ENCODE results near the gene SLC25A47. TPM values are rescaled to one million over a fixed set of nuclear protein-coding genes. Genes with fewer than 3 reads are reported as not detected.

The SLC25A47 gene
- total and polyA plus RNA-seq, 2 donors (not counting 3 experiments of a cell fraction or from before 2014, with no cell fraction given) = not detected

DNA sequence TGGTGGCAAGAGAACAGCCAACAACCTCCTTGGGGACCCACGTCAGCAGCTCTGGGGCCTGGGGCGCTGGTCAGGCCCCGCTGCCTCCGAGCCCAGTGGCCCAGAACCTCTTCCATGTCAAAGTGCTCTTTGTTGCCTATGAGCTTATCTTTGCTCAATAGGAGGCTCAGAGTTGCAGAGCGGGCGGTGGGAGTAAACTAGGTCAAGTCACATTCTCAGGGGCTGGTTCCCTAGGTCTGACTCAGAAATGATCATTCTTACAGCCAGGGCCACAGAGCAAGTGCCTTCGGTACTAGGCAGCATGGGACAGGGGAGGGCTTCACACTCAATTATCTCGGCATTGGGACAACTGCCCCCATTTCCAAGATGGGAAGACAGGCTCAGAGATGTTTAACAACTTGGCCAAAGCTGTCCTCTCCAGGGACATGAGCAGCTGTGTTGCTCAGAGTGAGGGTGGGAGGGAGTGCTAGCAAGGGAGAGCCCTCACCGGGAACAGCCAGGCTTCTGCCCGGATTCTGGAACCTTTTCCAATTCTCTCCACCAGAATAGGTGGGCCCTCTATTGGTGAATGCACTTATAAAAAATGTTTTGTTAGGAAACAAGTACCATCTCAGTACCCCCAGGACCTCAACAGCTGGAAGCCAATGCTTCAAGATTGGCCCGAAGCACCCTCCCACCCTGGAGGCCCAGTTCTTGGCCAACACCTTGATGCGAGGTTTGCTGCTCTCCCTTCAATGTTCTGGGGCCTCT, 28.8 kb upstream of the SLC25A47 start:
- no peaks in the 10 kb centered on the region for H4K20me1 ChIP-seq (replicated peaks; ENCODE audit: control insufficient read depth, extremely low read depth, insufficient read depth, low read length)
- dilution Hi-C loops (cut with MboI; ENCODE audit: extremely low pct_ligation_motif_present, low sequenced_read_pairs) (no loop called here), intact Hi-C loops (cut with micrococcal nuclease) (no loop called here)
- H3K27ac ChIP-seq (ENCODE audit: insufficient read depth, low read depth, low read length) = no peak overlapping the region
- POLR2A ChIA-PET = no interaction called here
- H3K4me3 ChIP-seq (replicated peaks in 1 of 3; ENCODE audit: insufficient read depth in 1 of 3, low read depth in 1 of 3, low read length in 3 of 3) = no peak overlapping the region
- CTCF ChIA-PET = interaction anchor here (1.5 to 5.5 kb wide), 2 partner anchors 9 to 10 kb away, joined by 6 to 28 read pairs; no protein-coding TSS in a partner anchor
- no peaks in the 10 kb centered on the region for H3K4me1 ChIP-seq (ENCODE audit: control insufficient read depth, extremely low read depth, insufficient read depth, low read length)
- H3K9ac ChIP-seq (replicated peaks; ENCODE audit: extremely low read depth, insufficient read depth, low read length) = no peak overlapping the region
- H3K9me3 ChIP-seq (replicated peaks; ENCODE audit: control insufficient read depth, insufficient read depth, low read length) = no peaks in the 10 kb centered on the region
- FAIRE-seq (no peak), DNase-seq (ENCODE audit: low read depth, low spot score) (no peak)
- H3K27me3 ChIP-seq (ENCODE audit: control insufficient read depth in 2 of 2, insufficient read depth in 2 of 2, low read length in 2 of 2) = no peaks in the 10 kb centered on the region
- peaks cover 0 to 52% of the 10 kb centered on the region in 2 experiments for H3K36me3 ChIP-seq (ENCODE audit: control insufficient read depth in 2 of 2, extremely low read depth in 1 of 2, insufficient read depth in 2 of 2, low read length in 2 of 2)
- no peaks in the 10 kb centered on the region for H3K79me2 ChIP-seq (ENCODE audit: control insufficient read depth, insufficient read depth, low read length)
- no TSS peak for BruUV-seq (replicated peaks)
- H2AFZ ChIP-seq (ENCODE audit: low read depth, low read length) = no peak overlapping the region
- no peak overlapping the region for H3K4me2 ChIP-seq (ENCODE audit: insufficient read depth, low read length)
- TF ChIP-seq MYC (IDR thresholded peaks at IDR 0.05; ENCODE audit: low read depth, low read length) = no peak
- no peak for TF ChIP-seq POLR2AphosphoS5 (IDR thresholded peaks at IDR 0.05; ENCODE audit: insufficient read depth, low read depth, low read length)
- no peak for TF ChIP-seq EZH2 (IDR thresholded peaks at IDR 0.05; ENCODE audit: borderline replicate concordance, low read depth, low read length, severe bottlenecking)
- no peak for TF ChIP-seq POLR2A (IDR thresholded peaks at IDR 0.05; ENCODE audit: low read depth, low read length)
- no peak for TF ChIP-seq FOS (IDR thresholded peaks at IDR 0.05; ENCODE audit: borderline replicate concordance, insufficient read depth, low read length)
- no peak for TF ChIP-seq JUN (IDR thresholded peaks at IDR 0.05; ENCODE audit: borderline replicate concordance, insufficient read depth, insufficient read length, low read depth)
- TF ChIP-seq, protein P1, sequence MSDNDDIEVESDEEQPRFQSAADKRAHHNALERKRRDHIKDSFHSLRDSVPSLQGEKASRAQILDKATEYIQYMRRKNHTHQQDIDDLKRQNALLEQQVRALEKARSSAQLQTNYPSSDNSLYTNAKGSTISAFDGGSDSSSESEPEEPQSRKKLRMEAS (IDR thresholded peaks at IDR 0.05; ENCODE audit: insufficient read depth, insufficient read length) = no peak
- TF ChIP-seq, protein P2, sequence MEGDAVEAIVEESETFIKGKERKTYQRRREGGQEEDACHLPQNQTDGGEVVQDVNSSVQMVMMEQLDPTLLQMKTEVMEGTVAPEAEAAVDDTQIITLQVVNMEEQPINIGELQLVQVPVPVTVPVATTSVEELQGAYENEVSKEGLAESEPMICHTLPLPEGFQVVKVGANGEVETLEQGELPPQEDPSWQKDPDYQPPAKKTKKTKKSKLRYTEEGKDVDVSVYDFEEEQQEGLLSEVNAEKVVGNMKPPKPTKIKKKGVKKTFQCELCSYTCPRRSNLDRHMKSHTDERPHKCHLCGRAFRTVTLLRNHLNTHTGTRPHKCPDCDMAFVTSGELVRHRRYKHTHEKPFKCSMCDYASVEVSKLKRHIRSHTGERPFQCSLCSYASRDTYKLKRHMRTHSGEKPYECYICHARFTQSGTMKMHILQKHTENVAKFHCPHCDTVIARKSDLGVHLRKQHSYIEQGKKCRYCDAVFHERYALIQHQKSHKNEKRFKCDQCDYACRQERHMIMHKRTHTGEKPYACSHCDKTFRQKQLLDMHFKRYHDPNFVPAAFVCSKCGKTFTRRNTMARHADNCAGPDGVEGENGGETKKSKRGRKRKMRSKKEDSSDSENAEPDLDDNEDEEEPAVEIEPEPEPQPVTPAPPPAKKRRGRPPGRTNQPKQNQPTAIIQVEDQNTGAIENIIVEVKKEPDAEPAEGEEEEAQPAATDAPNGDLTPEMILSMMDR (IDR thresholded peaks at IDR 0.05; ENCODE audit: extremely low read depth in 1 of 2, insufficient read depth in 1 of 2, low read depth in 1 of 2, low read length in 2 of 2) = no peak
- no peak for TF ChIP-seq GATA2 (IDR thresholded peaks at IDR 0.05; ENCODE audit: insufficient read depth, insufficient read length, low read depth, low read length)
- H3K9me1 ChIP-seq (replicated peaks; ENCODE audit: control insufficient read depth, extremely low read depth, insufficient read depth, low read length) = no peaks in the 10 kb centered on the region
